ENCODE data around the gene ENC1.
"Not testable (repeated sequence)": the region's sequence is repeated elsewhere in the genome, so short reads cannot be mapped to it uniquely, and the experiment has no call there.

The ENC1 gene

DNA sequence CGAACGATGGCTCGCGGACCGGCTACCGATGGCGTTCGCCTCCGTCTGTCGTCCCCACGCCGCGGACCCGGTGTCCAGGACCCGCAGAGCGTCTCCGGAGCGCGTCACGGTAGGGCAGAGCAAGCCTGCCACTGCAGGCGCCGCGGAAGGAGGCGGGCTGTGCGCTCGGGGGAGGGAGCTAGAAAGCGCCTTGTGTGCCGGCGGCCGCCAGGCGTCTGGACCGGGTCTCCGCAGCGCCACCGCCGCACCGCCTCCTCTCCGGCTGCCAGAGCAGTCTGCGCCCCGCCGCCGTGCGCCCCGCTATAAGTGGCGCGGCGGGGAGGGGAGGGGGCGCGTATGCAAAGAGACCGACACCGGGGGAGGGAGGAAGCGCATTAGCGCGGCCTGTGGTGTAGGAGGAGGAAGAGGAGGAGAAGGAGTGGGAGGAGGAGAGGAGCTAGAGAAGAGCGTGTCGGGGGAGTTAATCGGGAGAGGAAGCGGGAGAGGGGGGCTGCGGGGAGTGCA lies at the start of gene ENC1:
TSS of gene ENC1 (minus strand) at position 279 of the 504 bp plus-strand sequence. CDS start 4,243 bp downstream, outside the sequence.
- peak; percentile 62 for DNase-seq (ENCODE audit: low read depth)
- H3K4me3 ChIP-seq (ENCODE audit: low read depth, low read length): peak within 1 kb of the TSS; percentile 90

GRCh38 chr5:74686962-74687751 lies 46.6 kb upstream of the ENC1 start:
- no peak for DNase-seq (ENCODE audit: low read depth)
- H3K4me3 ChIP-seq (ENCODE audit: low read depth, low read length): no peak overlapping the region

DNA sequence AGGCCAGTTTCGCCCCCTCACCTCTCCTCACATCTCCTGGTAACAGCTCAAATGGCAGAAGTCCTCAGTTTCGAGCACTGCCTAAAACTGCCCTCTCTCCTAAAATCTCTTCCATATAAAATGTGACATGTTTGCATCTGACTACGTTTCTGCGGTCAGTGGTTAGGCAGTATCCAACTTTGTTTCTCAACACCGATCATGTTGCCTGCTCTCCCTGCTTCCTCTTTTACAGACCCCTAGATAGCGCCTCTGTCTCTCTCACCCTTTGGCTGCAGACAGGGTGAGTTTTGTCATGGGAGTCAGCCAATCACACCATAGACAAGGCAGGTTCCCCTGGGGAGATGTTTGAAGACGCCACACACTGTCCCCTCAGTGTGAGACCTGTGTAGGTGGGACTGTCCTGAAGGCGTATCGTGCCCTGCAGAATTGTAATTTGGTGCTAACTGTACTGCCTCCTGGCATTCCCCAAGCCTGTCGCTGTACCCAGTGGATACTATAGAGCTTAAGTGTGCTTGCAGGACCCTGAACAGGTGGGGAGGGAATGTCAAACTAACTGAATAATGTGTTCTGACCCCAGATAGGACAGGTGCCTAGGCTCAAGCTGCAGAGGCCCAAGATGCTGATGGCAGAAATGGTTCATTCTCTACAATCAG lies 45.6 kb upstream of the ENC1 start:
- no peak for DNase-seq (ENCODE audit: low read depth)
- peak overlapping the region; percentile 82 for H3K4me3 ChIP-seq (ENCODE audit: low read depth, low read length)

- no peak for DNase-seq (ENCODE audit: low read depth)
Observed at GRCh38 chr5:74684900-74685851, 44.6 kb upstream of the ENC1 start, which contains the start of gene HEXB. Gene HEXB, plus strand, starts transcription at chr5:74685233. Its CDS starts 28 bp downstream, at chr5:74685261.

GRCh38 chr5:74679966-74680365 lies 39.4 kb upstream of the ENC1 start:
- no peak for DNase-seq (ENCODE audit: low read depth)
- H3K4me3 ChIP-seq (ENCODE audit: low read depth, low read length): no peak overlapping the region

More at GRCh38 chr5:74684900-74685851, 44.6 kb upstream of the ENC1 start, which contains the start of gene HEXB:
- H3K4me3 ChIP-seq (ENCODE audit: low read depth, low read length): peak within 1 kb of the TSS; percentile 82

DNA sequence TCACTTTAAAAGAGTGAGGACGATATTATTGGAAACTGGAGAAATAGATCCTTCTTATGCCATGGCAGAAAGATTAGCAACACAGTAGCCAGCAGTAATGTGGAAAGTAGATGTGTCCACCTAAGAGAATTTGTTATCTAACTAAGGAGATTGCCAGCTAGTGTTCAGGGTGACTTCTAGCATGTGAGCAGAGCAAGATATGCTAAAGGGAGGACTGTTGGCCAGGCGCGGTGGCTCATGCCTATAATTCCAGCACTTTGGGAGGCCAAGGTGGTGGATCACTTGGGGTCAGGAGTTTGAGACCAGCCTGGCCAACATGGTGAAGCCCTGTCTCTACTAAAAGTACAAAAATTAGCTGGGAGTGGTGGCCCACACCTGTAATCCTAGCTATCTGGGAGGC lies 38.8 kb upstream of the ENC1 start:
- not testable (repeated sequence) for DNase-seq (ENCODE audit: low read depth); H3K4me3 ChIP-seq (ENCODE audit: low read depth, low read length)

- DNase-seq (ENCODE audit: low read depth); H3K4me3 ChIP-seq (ENCODE audit: low read depth, low read length): not testable (repeated sequence)
Observed at GRCh38 chr5:74678123-74678522, 37.6 kb upstream of the ENC1 start.

DNA sequence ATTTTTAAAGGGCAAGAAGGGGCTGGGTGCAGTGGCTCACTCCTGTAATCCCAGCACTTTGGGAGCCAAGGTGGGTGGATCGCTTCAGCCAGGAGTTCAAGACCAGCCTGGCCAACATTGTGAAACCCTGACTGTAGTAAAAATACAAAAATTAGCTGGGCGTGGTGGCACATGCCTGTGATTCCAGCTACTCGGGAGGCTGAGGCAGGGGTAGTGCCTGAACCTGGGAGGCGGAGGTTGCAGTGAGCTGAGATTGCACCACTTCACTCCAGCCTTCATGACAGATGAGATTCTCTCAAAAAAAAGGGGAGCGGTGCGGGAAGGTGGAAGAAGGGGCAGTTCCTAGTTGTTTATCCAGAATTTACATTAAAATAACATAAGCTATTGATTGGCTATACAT lies 35.9 kb upstream of the ENC1 start:
- DNase-seq (ENCODE audit: low read depth); H3K4me3 ChIP-seq (ENCODE audit: low read depth, low read length): not testable (repeated sequence)

- H3K4me3 ChIP-seq (ENCODE audit: low read depth, low read length): no peak overlapping the region
- DNase-seq (ENCODE audit: low read depth): no peak
Observed at GRCh38 chr5:74673011-74673790, 32.7 kb upstream of the ENC1 start.

- no peak overlapping the region for H3K4me3 ChIP-seq (ENCODE audit: low read depth, low read length)
Observed at GRCh38 chr5:74672215-74672877, 31.8 kb upstream of the ENC1 start.

DNA sequence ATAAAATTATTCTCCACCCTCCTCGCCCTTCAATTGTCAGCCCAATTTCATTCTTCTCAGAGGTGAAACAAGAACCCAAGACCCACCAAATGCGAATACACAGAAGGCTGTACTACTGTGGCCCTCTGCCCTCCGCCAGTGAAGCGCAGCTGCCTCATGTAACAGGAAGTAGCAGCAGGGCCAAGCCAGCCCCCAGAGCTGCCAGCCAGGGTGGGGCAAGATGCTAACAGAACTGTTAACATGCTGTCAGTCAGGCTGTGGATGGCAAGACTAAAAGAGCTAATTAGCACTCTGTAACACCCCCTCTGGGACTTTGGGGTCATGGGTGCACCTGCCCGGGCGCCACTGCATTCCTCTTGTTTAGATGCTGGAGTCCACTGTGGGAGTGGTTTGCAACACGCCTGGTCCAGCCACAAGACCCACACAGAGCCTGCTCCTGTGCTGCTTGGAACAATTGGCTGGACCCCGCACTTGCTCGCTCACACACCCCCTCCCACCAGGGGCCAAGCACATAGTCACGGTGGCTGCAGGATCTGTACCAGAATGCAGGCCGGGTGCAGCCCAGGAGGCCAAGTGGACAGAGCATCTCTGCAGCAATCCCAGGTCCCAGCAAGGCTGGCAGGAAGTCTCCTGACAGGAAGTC lies 30.0 kb upstream of the ENC1 start:
- no peak overlapping the region for H3K4me3 ChIP-seq (ENCODE audit: low read depth, low read length)
- DNase-seq (ENCODE audit: low read depth): no peak

More at GRCh38 chr5:74672215-74672877, 31.8 kb upstream of the ENC1 start:
- no peak for DNase-seq (ENCODE audit: low read depth)

DNA sequence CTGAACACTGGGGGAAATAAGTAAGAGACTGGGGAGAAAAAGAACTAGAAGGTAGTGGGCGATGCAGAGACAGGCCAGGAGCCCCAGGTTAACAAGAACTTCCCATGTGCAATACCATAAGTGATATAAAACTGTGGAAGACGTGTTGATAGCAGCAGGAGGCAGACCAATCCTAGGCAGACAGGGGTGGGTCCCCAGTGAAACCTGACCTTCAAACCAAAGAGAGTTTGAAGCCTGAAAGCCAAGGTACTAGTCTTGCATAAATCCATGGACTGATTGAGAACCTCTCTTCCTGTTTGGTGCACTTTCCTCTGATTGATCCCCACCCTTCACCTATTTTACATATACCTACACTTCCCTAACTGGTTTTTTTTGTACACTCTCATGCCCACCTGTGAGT lies 29.3 kb upstream of the ENC1 start:
- no peak overlapping the region for H3K4me3 ChIP-seq (ENCODE audit: low read depth, low read length)
- DNase-seq (ENCODE audit: low read depth): no peak

DNA sequence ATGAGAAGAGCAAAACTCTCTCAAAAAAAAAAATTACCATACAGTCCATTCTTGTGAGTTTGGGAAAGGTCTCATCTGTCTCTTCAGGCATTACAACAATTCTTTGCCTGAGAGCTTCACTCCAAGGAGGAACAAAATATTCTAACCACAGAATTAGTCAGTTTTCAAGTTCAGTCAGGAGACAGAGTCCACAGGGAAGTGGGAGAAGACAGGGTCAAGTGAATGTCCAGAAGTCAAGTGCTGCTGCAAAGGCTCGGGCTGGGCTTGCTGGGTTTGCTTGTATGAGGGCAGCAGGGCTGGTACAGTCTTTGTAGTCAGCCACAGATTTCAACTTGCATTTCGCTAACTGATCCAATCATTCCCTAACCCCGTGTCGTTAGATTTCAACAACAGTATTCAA lies 26.9 kb upstream of the ENC1 start:
- no peak for DNase-seq (ENCODE audit: low read depth)
- no peak overlapping the region for H3K4me3 ChIP-seq (ENCODE audit: low read depth, low read length)

DNA sequence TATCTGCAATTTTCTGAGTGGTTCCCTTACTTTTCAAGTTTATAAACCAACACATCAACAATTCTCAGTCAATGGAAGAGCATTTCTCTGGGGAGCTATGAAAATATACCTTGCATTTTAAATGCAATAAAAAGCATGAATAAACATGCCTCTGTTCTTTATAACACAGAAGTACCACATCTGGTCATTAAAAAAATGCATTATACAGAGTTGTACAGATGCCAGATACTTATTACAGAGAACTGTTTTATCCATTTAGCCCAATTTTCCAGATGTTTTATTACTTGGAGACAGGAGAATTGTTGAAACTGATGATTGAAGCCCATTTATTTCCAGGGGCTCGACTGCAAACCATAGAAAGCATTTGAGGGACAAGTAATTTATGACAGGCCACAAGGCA lies 25.3 kb upstream of the ENC1 start:
- H3K4me3 ChIP-seq (ENCODE audit: low read depth, low read length): no peak overlapping the region
- DNase-seq (ENCODE audit: low read depth): no peak

GRCh38 chr5:74665273-74665672 lies 24.7 kb upstream of the ENC1 start:
- H3K4me3 ChIP-seq (ENCODE audit: low read depth, low read length): no peak overlapping the region
- no peak for DNase-seq (ENCODE audit: low read depth)

DNA sequence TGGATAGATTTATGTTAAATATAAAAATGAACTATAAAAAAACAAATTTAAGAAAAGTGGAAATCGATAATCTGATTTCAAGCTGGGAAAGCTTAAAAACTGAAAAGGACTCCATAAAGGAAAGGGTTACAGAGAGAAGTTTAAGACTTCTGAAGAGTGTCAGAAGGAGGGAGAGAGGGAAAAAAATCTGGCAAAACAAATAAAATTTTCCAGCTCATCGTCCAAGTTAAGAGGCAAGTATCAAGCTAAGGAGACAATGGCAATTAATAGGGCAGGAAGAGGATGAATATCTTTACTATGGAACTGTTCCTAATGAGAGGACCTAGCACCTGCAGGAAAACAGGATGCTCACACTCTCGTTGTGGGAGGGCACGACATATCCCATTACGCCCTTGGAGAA lies 24.0 kb upstream of the ENC1 start:
- no peak overlapping the region for H3K4me3 ChIP-seq (ENCODE audit: low read depth, low read length)
- no peak for DNase-seq (ENCODE audit: low read depth)

DNA sequence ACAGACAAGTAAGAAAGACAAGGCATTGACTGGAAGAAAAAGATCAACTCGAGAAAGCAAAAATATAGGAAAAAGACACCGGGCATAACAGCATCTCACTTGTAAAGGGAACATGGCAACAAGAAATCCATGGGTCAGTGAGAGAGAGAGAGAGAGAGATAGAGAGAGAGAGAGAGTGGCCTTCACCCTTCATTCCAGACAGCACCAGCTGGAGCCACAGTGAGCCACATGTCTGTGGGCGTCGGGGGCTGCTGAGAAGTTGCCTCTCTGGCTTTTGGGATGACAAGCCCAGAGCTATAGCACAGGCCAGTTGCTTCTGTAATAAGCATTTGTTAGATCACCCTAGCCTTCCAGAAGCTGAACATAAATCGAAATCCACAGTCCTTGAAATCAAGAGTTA lies 20.3 kb upstream of the ENC1 start:
- no peak for DNase-seq (ENCODE audit: low read depth)
- no peak overlapping the region for H3K4me3 ChIP-seq (ENCODE audit: low read depth, low read length)

DNA sequence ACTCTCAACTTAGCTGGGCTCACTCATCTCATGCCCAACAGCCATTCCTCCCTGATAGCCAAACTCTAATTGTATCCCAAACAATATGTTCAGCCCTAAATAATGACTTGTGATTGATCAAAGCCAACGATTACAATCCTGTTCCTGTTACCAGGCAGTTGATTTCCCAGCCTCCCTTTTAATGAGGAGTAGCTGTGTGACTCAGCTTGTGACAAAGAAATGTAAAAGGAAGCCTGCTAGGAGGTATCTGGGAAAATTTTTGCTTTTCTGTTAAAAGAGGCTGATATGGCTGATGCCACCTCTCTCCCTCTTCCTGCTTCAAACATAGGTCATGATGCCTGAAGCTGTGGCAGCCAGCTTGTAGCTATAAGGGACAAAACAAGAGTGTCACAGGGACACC lies 19.6 kb upstream of the ENC1 start:
- H3K4me3 ChIP-seq (ENCODE audit: low read depth, low read length): no peak overlapping the region
- no peak for DNase-seq (ENCODE audit: low read depth)

All from skeletal muscle cell (primary cell).